ENCODE data around the gene CNTNAP5.

CNTNAP5 gene

DNA sequence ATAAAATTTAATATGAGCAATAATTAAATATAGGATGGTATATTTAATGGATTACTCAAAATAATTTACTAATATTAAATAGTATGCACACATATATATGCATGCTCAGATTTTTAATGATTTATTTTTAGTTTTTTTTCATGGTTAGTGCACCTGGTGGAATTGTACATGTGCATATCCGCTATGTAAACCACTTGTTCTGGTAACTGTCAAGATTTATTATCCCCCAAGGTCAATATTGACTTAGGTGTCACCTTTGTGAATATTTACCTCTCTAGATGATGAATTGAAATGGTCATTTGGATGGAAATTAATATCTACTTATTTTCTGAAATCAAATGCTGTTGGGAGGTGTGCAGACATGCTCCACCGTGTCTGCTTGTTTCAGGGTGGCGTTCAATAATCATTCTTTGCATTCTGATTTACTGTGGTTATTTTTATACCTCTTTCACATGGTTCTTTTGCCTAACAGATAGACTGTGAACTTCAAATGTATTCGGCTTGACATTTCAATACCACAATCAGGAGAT lies 14.7 kb downstream of the CNTNAP5 start:
- Mint-ChIP-seq H3K27ac (no peak overlapping the region), H3K9me3 (peaks cover 2% of the 10 kb centered on the region), H3K4me1 (no peaks in the 10 kb centered on the region), H3K27me3 (no peaks in the 10 kb centered on the region), H3K4me3 (no peak overlapping the region), H3K36me3 (no peaks in the 10 kb centered on the region)
- no peak for DNase-seq
- CTCF ChIA-PET = no interaction called here

DNA sequence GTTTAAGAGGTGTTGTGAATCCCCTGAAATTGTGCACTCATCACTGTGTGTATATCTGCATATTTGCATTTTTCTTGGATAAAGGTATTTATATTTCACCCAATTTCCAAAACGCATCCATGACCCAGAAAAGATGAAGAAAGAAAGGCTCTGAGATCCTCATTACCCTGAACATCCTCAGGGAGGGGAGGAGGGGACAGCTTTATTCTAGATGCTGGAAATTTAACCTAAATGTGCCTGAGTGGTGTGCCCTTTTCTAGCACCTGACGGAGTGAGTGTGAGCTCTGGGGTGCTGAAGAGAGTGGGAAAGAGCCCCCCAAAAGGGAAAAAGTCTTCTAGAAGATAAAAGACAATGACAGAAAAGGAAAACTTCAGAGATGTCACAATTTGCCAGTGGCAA lies 20.8 kb downstream of the CNTNAP5 start:
- Mint-ChIP-seq H3K4me3 (no peak overlapping the region), H3K27ac (no peak overlapping the region), H3K27me3 (no peaks in the 10 kb centered on the region), H3K4me1 (no peaks in the 10 kb centered on the region), H3K36me3 (no peaks in the 10 kb centered on the region), H3K9me3 (no peaks in the 10 kb centered on the region)
- CTCF ChIA-PET = no interaction called here
- DNase-seq = no peak

DNA sequence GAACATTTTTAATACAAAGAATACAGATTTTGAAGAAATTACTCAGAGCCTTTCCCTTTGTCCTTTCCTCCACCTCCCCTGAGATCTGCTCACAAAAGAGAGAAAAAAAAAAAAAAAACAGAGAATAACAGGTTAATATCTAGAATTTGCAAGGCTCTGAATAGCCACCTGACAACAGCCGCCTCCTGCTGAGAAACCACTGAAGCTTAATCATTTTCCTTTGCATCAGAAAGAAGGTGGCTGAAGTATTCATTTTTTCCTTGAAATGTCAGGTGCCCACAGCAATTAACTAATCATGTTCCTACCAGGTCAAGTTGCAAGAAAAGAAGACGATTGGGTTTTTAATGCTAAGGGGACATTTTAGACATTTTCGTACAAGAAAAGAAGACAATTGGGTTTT lies 21.2 kb downstream of the CNTNAP5 start:
- no peak for DNase-seq
- Mint-ChIP-seq H3K27me3 (no peaks in the 10 kb centered on the region), H3K4me1 (no peaks in the 10 kb centered on the region), H3K9me3 (no peaks in the 10 kb centered on the region), H3K4me3 (no peak overlapping the region), H3K36me3 (no peaks in the 10 kb centered on the region), H3K27ac (no peak overlapping the region)
- CTCF ChIA-PET = no interaction called here

DNA sequence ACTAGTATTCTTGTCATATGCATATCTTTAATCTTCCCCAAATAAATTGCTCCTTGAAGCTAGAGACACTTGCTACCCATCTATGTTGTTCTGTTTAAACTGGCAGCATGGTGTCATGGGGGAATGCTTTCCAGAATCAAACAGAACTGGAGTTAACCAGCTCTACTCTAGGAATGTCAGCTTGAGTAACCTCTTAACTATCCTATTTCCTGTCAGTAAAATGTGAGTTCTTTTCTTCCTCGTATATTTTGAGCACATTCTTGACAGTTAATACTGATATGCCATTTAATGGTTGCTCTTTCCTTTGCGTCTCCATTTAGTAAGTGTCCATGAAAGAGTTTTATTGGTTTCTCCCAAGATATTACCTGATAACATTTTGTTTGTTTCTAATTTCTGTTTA lies 23.0 kb downstream of the CNTNAP5 start:
- H3K4me1 Mint-ChIP-seq = no peaks in the 10 kb centered on the region
- H3K27ac Mint-ChIP-seq = no peak overlapping the region
- H3K27me3 Mint-ChIP-seq = no peaks in the 10 kb centered on the region
- H3K36me3 Mint-ChIP-seq = no peaks in the 10 kb centered on the region
- no peak for DNase-seq
- CTCF ChIA-PET = no interaction called here
- H3K9me3 Mint-ChIP-seq = no peaks in the 10 kb centered on the region
- H3K4me3 Mint-ChIP-seq = no peak overlapping the region

DNA sequence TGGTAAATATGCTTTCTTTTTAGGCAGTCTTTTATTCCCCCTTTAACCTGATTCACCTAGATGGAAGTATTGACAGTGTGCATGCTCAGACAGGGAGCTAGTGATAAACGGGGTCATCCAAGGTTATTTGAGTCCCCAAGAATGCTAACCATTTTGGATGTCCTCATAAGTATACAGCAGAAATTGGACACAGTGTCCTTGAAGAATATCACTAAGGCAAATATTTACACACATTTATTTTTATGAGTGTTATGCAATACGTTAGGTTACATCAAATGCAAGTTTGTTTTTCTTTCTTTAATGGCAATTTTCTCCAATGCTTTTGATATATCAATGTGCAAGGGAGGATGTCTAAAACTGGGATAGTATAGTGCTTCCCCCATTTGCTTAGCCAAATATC lies 23.6 kb downstream of the CNTNAP5 start:
- Mint-ChIP-seq H3K27me3 (no peaks in the 10 kb centered on the region), H3K9me3 (no peaks in the 10 kb centered on the region), H3K4me1 (no peaks in the 10 kb centered on the region), H3K36me3 (no peaks in the 10 kb centered on the region), H3K4me3 (no peak overlapping the region), H3K27ac (no peak overlapping the region)
- no peak for DNase-seq
- CTCF ChIA-PET = no interaction called here

DNA sequence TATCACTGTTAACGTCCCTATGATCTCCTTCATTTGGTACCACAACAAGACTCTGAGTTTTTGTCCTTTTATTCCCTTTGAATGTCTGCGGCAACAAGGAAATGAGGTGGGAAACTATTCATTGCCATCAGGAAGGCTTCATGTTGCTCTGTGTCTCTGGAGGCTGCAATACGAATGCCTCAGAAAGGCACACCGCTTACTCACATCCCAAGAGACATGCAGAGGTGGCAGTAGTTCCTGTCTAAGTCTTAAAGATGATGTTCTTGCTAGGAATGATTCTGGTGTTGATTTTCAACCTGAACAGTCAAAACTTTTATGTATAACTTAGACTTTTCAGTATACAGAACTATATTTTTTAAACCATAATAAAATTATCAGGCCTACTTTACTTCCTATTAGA lies 24.0 kb downstream of the CNTNAP5 start:
- CTCF ChIA-PET = no interaction called here
- no peaks in the 10 kb centered on the region for H3K36me3 Mint-ChIP-seq

DNA sequence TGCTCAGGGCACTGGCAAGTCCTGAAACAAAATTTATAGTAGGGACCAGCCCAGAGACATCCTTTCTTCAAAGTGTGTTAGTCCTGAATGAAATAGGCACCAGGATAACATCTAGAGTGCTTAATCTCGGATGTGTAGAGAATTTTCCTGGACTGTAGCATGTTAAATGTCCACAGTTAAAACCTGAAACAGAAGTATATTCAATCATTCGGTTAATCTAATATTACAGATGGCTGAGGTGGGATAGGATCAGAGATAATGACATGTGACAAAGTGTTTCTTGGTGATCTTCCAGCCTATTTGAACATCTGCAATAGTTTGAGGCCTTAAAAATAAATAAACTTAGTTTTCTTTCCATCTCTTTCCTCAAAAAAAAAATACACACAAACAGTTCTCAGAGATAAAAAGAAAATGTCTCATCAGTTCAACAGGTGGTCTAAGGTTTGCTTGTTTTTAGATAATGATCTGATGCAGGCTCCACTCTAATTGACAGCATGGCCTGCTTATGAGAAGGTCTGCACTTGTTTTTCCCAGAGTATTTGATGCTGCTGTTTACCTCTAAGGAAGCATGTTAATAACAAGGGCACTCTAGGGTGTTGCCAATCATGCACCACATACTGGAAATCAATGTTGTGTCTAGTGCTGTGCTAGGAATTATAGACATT lies 25.9 kb downstream of the CNTNAP5 start:
- CTCF ChIA-PET = no interaction called here
- Mint-ChIP-seq H3K36me3 (no peaks in the 10 kb centered on the region), H3K4me1 (no peaks in the 10 kb centered on the region)

More for the DNA sequence above, 24.0 kb downstream of the CNTNAP5 start:
- Mint-ChIP-seq H3K4me3 (no peak overlapping the region), H3K27me3 (no peaks in the 10 kb centered on the region), H3K9me3 (no peaks in the 10 kb centered on the region), H3K27ac (no peak overlapping the region), H3K4me1 (no peaks in the 10 kb centered on the region)
- no peak for DNase-seq

DNA sequence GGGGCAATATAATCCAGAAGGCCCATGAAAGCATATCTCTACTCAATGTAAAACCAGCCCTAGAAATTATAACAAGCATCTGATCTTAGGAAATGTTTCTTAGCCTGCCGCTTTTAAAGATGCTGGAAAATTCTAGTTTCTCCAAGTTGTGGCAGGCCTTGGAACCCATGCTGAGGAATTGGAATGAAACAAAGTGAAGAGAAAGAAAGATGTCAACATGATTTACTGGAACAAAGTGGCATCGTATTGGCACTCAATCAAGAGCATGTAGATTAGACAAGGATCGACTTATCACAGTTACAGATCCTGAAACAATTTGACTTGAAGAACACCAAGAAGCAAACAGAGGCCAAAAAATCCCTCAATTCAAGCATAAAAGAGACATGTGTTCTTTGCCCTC lies 28.7 kb downstream of the CNTNAP5 start:
- H3K27ac Mint-ChIP-seq = no peak overlapping the region
- H3K27me3 Mint-ChIP-seq = no peaks in the 10 kb centered on the region
- CTCF ChIA-PET = no interaction called here
- no peaks in the 10 kb centered on the region for H3K36me3 Mint-ChIP-seq
- no peak for DNase-seq
- H3K4me3 Mint-ChIP-seq = no peak overlapping the region
- no peaks in the 10 kb centered on the region for H3K4me1 Mint-ChIP-seq
- H3K9me3 Mint-ChIP-seq = peaks cover 5% of the 10 kb centered on the region

More for the DNA sequence above, 25.9 kb downstream of the CNTNAP5 start:
- DNase-seq = no peak
- no peaks in the 10 kb centered on the region for H3K27me3 Mint-ChIP-seq
- H3K9me3 Mint-ChIP-seq = peaks cover 2% of the 10 kb centered on the region
- H3K27ac Mint-ChIP-seq = no peak overlapping the region
- H3K4me3 Mint-ChIP-seq = no peak overlapping the region

DNA sequence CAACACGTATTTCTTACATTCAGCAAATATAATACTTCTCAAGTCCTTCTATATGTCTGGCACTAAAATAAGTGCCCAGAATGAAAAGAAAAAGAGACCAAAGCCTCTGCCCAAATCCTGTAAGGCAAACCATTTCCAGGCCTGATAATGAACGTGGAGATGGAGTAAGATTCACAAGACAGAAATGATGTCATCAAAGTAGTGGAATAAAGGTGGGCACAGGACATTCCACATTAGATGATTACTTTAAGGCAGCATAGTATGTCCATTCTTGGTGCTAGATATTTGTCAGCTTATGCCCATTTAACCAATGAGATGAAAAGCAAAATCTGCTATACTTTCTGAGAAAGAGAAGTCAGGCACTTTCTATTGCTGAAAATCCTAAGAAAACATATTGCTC lies 38.5 kb downstream of the CNTNAP5 start:
- H3K4me1 Mint-ChIP-seq = no peaks in the 10 kb centered on the region
- no peaks in the 10 kb centered on the region for H3K27me3 Mint-ChIP-seq
- CTCF ChIA-PET = no interaction called here
- DNase-seq = no peak
- no peaks in the 10 kb centered on the region for H3K36me3 Mint-ChIP-seq
- no peak overlapping the region for H3K27ac Mint-ChIP-seq
- peaks cover 8% of the 10 kb centered on the region for H3K9me3 Mint-ChIP-seq
- H3K4me3 Mint-ChIP-seq = no peak overlapping the region

DNA sequence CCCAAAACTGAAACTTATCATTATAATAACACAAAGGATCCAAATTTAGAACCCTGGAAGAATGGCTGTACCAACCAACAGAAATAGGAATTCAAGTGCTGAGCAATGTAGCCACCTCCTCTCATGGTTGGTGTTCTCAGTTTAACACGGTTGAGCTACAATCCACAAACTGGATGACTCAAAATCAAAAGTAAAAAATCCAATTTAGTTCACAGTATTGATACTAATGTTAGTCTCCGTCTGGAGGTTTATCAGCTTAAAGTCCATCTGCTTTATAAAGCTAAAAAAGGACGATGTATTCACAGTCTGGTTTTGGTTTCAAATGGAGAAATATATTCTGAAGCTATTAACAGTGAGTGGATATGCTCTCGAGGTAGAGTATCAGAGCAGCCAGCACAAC lies 40.5 kb downstream of the CNTNAP5 start:
- no peak overlapping the region for H3K4me3 Mint-ChIP-seq
- no peaks in the 10 kb centered on the region for H3K27me3 Mint-ChIP-seq
- CTCF ChIA-PET = no interaction called here

DNA sequence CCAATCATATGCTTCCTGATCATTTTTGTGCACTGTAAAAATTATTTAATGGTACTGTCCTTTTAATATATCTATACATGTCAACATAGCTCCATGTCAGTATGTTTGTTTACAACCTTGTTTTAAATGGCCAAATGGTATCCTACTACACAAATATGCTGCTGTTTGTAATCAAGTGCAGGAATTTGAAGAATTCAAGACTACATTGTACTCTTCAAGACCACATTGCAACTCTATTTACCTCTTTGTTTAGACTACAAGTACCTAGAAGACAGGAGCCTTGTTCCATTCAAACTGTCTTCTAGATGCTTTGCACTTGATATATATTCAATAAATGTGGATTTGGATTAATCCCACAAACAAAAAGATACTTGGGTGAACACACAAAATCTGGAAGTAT lies 41.7 kb downstream of the CNTNAP5 start:
- no peak for DNase-seq
- no peaks in the 10 kb centered on the region for H3K27me3 Mint-ChIP-seq
- peaks cover 6% of the 10 kb centered on the region for H3K9me3 Mint-ChIP-seq
- CTCF ChIA-PET = no interaction called here
- H3K27ac Mint-ChIP-seq = no peak overlapping the region
- H3K36me3 Mint-ChIP-seq = no peaks in the 10 kb centered on the region
- no peaks in the 10 kb centered on the region for H3K4me1 Mint-ChIP-seq
- no peak overlapping the region for H3K4me3 Mint-ChIP-seq

More for the DNA sequence above, 40.5 kb downstream of the CNTNAP5 start:
- peaks cover 8% of the 10 kb centered on the region for H3K9me3 Mint-ChIP-seq
- no peak for DNase-seq
- H3K27ac Mint-ChIP-seq = no peak overlapping the region
- H3K4me1 Mint-ChIP-seq = no peaks in the 10 kb centered on the region
- no peaks in the 10 kb centered on the region for H3K36me3 Mint-ChIP-seq

DNA sequence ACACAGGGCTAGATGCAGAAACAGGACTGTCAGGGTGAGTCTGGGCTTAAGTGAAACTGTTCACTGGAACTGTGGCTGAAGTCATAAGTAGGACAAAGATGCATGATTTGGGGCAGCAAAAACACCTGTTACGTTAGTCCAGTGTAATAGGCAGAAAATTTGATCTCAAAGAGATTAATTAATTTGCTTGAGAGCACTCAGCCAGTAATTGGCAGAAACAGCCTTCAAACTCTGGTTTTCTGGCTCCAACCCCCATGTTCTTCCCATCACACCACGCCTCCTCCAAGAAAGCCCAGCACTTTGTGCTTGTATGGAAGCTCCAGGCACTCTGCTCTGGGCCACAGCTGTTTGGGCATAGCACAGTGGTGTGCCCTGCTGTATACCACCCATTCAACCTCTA lies 54.0 kb downstream of the CNTNAP5 start:
- Mint-ChIP-seq H3K27me3 (no peaks in the 10 kb centered on the region), H3K36me3 (no peaks in the 10 kb centered on the region), H3K4me3 (no peak overlapping the region), H3K4me1 (no peaks in the 10 kb centered on the region), H3K9me3 (no peaks in the 10 kb centered on the region), H3K27ac (no peak overlapping the region)
- DNase-seq = no peak
- CTCF ChIA-PET = no interaction called here

DNA sequence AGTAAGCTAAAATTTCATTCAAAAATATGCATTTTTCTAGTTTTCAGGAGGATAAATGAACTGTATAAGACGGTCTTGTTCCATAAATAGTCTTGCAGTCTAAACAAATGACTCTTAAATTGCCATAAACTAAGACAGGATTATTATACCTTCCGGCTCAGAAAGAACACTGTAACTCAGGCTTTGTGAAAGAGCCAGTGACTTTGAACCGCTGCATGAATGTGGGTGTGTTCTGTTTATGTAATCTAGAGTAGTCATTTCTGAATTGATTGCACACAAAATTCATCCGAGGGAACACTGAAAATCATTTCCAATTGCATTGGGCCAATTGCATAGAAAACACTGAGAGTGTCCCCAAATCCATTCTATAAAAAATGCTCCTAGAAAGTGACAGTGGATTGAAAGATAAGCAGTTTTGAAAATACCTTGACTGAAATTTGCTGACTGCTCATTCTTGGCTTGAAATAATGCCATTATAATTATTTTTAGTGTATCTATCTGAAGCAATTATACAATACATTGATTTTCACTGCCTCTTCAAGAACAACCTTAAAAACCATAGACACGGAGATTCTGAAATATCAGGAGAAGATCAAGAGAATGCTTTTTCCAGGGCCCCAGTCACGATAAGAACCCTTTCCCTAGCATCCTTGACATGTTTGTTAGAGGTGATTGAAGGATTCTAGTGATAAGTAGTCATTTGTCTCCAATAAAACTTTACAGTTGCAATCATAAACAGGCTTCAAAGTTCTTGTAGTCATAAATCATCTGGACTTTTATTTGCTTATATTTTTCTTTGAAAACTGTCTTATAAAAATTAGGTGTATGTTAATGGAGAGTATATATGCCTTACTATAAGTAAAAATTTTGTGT lies 55.4 kb downstream of the CNTNAP5 start:
- CTCF ChIA-PET = interaction anchor here (0.6 kb wide), 1 partner anchor 1148 kb away, joined by 4 read pairs; no protein-coding TSS in a partner anchor
- Mint-ChIP-seq H3K27me3 (no peaks in the 10 kb centered on the region), H3K4me1 (no peaks in the 10 kb centered on the region), H3K9me3 (no peaks in the 10 kb centered on the region), H3K36me3 (no peaks in the 10 kb centered on the region), H3K4me3 (no peak overlapping the region), H3K27ac (no peak overlapping the region)
- DNase-seq = no peak

DNA sequence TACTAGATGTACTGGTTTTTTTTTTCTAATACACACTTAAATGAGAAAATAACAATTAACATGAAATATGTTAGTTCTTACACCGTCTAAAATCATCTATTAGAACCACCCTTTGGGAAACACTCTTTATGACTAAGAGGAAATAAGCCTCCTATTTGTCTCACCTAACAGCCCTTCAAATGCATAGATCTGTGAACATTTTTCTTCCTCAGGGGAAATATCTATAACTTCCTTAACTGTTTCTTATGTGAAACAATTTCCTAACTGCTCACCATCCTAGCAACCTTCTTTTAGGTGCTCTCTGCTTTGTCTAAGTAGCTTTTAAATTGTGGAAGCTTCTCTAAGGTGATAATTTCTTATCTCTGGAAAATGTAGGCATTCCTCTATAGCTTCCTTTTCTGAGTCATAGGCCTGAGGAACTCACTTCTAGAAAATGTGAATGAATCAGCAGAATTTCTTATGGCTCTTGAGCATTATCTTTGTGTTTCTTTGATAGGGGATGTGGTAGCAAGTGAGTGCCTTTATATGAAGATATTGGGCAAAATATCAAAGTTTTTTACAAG lies 56.1 kb downstream of the CNTNAP5 start:
- Mint-ChIP-seq H3K36me3 (no peaks in the 10 kb centered on the region), H3K9me3 (no peaks in the 10 kb centered on the region), H3K27me3 (no peaks in the 10 kb centered on the region), H3K4me1 (no peaks in the 10 kb centered on the region), H3K4me3 (no peak overlapping the region), H3K27ac (no peak overlapping the region)
- CTCF ChIA-PET = no interaction called here
- no peak for DNase-seq

DNA sequence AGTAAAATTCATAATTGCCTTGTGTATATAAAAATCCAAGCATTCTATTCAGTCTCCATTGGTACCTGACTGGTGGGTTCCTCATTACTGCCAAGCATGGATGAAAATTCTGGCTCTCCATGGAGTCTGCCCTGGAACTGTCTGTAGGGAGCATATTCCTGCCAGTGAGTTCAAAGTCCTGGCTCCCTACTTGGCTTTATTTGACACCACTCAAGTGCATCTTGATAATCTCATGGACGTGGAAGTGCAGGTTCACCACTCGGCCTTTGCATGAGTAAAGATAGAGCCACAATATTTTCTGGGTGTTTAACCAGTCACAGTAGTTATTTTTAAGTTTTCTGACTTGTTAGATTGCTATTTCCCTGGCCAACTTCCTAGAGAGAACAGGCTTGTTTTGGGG lies 63.5 kb downstream of the CNTNAP5 start:
- no peak overlapping the region for H3K27ac Mint-ChIP-seq
- H3K36me3 Mint-ChIP-seq = no peaks in the 10 kb centered on the region
- H3K9me3 Mint-ChIP-seq = no peaks in the 10 kb centered on the region
- no peaks in the 10 kb centered on the region for H3K4me1 Mint-ChIP-seq
- H3K4me3 Mint-ChIP-seq = no peak overlapping the region
- CTCF ChIA-PET = no interaction called here
- H3K27me3 Mint-ChIP-seq = no peaks in the 10 kb centered on the region
- DNase-seq = no peak

All from activated naive CD4-positive, alpha-beta T cell treated with anti-CD3 and anti-CD28 coated beads, Interleukin-2, amount 10 ng/mL, durations not matched to agents 7 days and 5 days (primary cell).